ENCODE results near the gene MUC4. TPM values are rescaled to one million over a fixed set of nuclear protein-coding genes. Genes with fewer than 3 reads are reported as not detected.

Gene MUC4
- total RNA-seq, 1 experiment from 2014 or later: 3.6 TPM

DNA sequence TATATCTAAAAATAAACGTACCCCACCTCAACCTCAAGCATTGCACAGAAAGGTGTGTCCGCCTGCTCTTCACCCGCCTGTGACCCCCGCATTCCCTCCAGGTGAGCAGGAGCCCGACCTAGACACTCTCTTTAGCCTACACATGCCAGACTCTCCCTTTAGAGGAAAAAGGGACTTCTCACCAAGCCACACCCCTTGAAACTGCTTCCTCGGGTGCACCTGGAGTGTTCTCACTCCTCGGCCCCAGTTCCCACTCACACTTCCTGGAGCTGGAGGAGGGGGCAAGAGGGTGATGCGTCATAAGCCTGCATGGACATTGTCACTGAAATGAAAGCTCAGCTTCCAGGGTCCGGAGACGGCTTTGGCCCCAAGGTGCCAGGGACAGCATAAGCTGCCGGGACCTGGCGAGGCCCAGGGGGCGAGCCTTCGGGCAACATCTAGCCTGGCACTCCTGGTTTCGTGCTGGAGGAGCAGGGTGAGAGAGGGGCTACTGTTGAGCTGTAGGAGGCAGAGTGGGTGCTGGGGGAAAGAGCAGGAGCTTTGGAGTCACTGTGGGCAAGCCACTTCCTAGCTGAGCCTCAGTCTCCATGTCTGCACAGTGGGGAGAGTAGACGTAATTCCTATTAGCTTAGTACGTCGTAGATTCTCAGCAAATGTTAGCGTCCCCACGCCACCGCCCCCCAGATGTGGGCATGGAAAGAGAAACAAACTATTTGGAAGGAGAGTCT lies 9.8 kb upstream of the MUC4 start:
- no peaks in the 10 kb centered on the region for H3K27me3 Mint-ChIP-seq (ENCODE audit: unreplicated experiment)
- peak overlapping the region; percentile 64 for H3K4me3 Mint-ChIP-seq (ENCODE audit: low read depth, unreplicated experiment)
- peaks cover 26% of the 10 kb centered on the region for H3K36me3 Mint-ChIP-seq (ENCODE audit: insufficient read depth, unreplicated experiment)
- intact Hi-C loops (cut with micrococcal nuclease; ENCODE audit: unreplicated experiment): no loop called here
- no peaks in the 10 kb centered on the region for H3K9me3 Mint-ChIP-seq (ENCODE audit: low read depth, unreplicated experiment)
- H3K4me1 Mint-ChIP-seq (ENCODE audit: low read depth, unreplicated experiment): peaks cover 58% of the 10 kb centered on the region
- CTCF ChIA-PET: interaction anchor here (1.2 kb wide), 1 partner anchor 73 kb away, joined by 3 read pairs; no protein-coding TSS in a partner anchor
- BruUV-seq (replicated peaks): no TSS peak
- H3K27ac Mint-ChIP-seq (ENCODE audit: unreplicated experiment): peak overlapping the region; percentile 96
- TF ChIP-seq, protein P1, sequence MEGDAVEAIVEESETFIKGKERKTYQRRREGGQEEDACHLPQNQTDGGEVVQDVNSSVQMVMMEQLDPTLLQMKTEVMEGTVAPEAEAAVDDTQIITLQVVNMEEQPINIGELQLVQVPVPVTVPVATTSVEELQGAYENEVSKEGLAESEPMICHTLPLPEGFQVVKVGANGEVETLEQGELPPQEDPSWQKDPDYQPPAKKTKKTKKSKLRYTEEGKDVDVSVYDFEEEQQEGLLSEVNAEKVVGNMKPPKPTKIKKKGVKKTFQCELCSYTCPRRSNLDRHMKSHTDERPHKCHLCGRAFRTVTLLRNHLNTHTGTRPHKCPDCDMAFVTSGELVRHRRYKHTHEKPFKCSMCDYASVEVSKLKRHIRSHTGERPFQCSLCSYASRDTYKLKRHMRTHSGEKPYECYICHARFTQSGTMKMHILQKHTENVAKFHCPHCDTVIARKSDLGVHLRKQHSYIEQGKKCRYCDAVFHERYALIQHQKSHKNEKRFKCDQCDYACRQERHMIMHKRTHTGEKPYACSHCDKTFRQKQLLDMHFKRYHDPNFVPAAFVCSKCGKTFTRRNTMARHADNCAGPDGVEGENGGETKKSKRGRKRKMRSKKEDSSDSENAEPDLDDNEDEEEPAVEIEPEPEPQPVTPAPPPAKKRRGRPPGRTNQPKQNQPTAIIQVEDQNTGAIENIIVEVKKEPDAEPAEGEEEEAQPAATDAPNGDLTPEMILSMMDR (IDR thresholded peaks at IDR 0.05; ENCODE audit: unreplicated experiment): no peak
- DNase-seq: peak; percentile 89

DNA sequence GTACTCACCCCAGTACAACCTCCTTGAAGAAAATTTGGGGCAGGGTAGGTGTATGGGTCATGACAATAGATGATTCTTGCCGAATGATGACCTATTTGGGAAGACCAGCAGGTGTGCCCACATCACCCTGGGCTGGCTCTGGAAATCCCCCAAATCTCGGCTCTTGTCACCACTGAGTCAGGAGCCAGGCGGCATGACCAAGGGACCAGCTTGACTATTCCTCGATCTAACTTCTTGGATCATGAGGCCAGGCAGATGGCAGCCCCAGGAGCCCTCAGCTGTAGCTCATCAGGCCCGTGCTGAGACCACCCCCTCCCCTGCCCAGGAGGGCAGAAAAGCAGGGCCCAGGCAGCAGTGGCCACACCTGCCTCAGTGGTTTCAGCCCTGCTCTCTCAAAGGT lies 9.2 kb upstream of the MUC4 start:
- Mint-ChIP-seq H3K36me3 (ENCODE audit: insufficient read depth, unreplicated experiment) (peaks cover 24% of the 10 kb centered on the region), H3K4me3 (ENCODE audit: low read depth, unreplicated experiment) (peak overlapping the region; percentile 64), H3K27ac (ENCODE audit: unreplicated experiment) (peak overlapping the region; percentile 96), H3K4me1 (ENCODE audit: low read depth, unreplicated experiment) (peaks cover 63% of the 10 kb centered on the region), H3K27me3 (ENCODE audit: unreplicated experiment) (no peaks in the 10 kb centered on the region), H3K9me3 (ENCODE audit: low read depth, unreplicated experiment) (no peaks in the 10 kb centered on the region)
- TF ChIP-seq, protein P1 (IDR thresholded peaks at IDR 0.05; ENCODE audit: unreplicated experiment): no peak
- CTCF ChIA-PET: no interaction called here
- BruUV-seq (replicated peaks): TSS peak; percentile 81
- intact Hi-C loops (cut with micrococcal nuclease; ENCODE audit: unreplicated experiment): no loop called here
- no peak for DNase-seq

DNA sequence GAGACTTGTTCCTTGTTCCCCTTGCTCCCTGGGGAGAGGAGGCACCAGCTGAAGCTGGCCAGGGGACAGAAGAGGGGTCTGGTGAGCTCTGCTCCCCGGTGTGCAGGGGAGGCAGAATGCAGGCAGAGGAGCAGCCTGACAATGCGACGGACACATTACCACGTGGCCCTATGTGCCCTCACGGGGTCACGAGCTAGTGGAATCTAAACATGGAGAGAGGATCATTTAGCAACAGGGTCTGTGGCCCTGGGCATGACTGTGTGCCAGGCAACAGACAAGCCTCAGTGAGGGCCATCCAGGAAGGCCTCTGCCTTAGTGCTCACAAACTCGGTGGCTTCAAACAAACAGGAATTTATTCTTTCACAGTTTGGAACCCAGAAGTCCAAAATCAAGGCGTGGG lies 8.5 kb upstream of the MUC4 start:
- Mint-ChIP-seq H3K4me3 (ENCODE audit: low read depth, unreplicated experiment) (no peak overlapping the region), H3K27me3 (ENCODE audit: unreplicated experiment) (no peaks in the 10 kb centered on the region), H3K9me3 (ENCODE audit: low read depth, unreplicated experiment) (no peaks in the 10 kb centered on the region), H3K4me1 (ENCODE audit: low read depth, unreplicated experiment) (peaks cover 65% of the 10 kb centered on the region), H3K36me3 (ENCODE audit: insufficient read depth, unreplicated experiment) (peaks cover 24% of the 10 kb centered on the region), H3K27ac (ENCODE audit: unreplicated experiment) (peak overlapping the region; percentile 96)
- DNase-seq: no peak
- TF ChIP-seq, protein P1 (IDR thresholded peaks at IDR 0.05; ENCODE audit: unreplicated experiment): no peak
- CTCF ChIA-PET: interaction anchor here (1.2 kb wide), 1 partner anchor 10 kb away, joined by 3 read pairs; no protein-coding TSS in a partner anchor
- intact Hi-C loops (cut with micrococcal nuclease; ENCODE audit: unreplicated experiment): no loop called here
- no TSS peak for BruUV-seq (replicated peaks)

DNA sequence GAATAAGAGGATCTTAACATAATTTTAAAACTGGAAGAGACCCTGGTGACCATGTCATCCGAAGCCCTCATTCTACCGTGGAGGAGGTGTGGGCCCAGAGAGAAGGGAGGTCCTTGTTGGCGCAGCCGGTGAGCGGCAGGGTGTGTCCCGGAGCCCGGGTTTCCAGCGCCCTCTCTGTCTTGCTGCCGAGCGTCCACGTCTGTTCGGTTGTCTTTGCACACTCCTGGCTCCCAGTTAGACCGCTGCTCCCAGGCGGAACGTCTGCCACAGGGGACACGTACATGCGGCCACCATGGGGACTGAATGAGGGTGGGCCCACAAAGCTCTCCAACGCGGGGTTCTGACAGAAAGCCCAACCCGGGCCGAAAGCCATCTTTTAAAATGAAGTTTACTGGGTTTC lies 6.6 kb upstream of the MUC4 start:
- Mint-ChIP-seq H3K4me1 (ENCODE audit: low read depth, unreplicated experiment) (peaks cover 67% of the 10 kb centered on the region), H3K4me3 (ENCODE audit: low read depth, unreplicated experiment) (no peak overlapping the region), H3K9me3 (ENCODE audit: low read depth, unreplicated experiment) (no peaks in the 10 kb centered on the region), H3K36me3 (ENCODE audit: insufficient read depth, unreplicated experiment) (peaks cover 19% of the 10 kb centered on the region), H3K27me3 (ENCODE audit: unreplicated experiment) (no peaks in the 10 kb centered on the region), H3K27ac (ENCODE audit: unreplicated experiment) (peak overlapping the region; percentile 27)
- DNase-seq: no peak
- TF ChIP-seq, protein P1 (IDR thresholded peaks at IDR 0.05; ENCODE audit: unreplicated experiment): no peak
- no TSS peak for BruUV-seq (replicated peaks)
- CTCF ChIA-PET: no interaction called here
- intact Hi-C loops (cut with micrococcal nuclease; ENCODE audit: unreplicated experiment): no loop called here

All from Calu3 (cell line).